HL-60 (cell line): Measurements from ENCODE around the gene MAP3K19.

Source experiments
- DNase-seq, 2 experiments: peaks; one replicate each; pipeline ENCODE4 v3.0.0-alpha.2; 2010 to 2020; ENCODE audit warnings: low read depth in 1 of 2, low spot score in 1 of 2
- H3K27ac ChIP-seq: fragments of 250-450 bp; sonication (Bioruptor Pico); replicated peaks from 2 replicates; pipeline ENCODE4 v1.5.1; 2020; ENCODE audit warnings: mild to moderate bottlenecking, moderate library complexity
- H3K27me3 ChIP-seq: fragments of 250-450 bp; sonication (Bioruptor Pico); 2 replicates; pipeline ENCODE4 v1.5.1; 2021; ENCODE audit warnings: mild to moderate bottlenecking, moderate library complexity; ENCODE audit not compliant: insufficient read depth, poor library complexity, severe bottlenecking
- H3K4me3 ChIP-seq: replicated peaks from 2 replicates; pipeline ENCODE4 v1.5.1; 2011; ENCODE audit warnings: mild to moderate bottlenecking, control low read depth, low read length; ENCODE audit not compliant: insufficient read depth
- GABPA ChIP-seq: IDR thresholded peaks from 2 replicates; pipeline ENCODE4 v1.6.1; 2012; ENCODE audit warnings: low read depth
- POLR2AphosphoS5 ChIP-seq: IDR thresholded peaks from 2 replicates; pipeline ENCODE4 v1.6.1; 2012; ENCODE audit warnings: low read depth
- SPI1 ChIP-seq: IDR thresholded peaks from 2 replicates; pipeline ENCODE4 v1.6.1; 2012; ENCODE audit warnings: low read depth, mild to moderate bottlenecking, borderline replicate concordance
- TF ChIP-seq, protein P1 (sequence below): IDR thresholded peaks from one replicate; pipeline ENCODE4 v1.5.1; 2011; ENCODE audit warnings: low read length, control low read depth, inconsistent platforms; ENCODE audit not compliant: insufficient read depth
- TF ChIP-seq, protein P2 (sequence below): IDR thresholded peaks from 2 replicates; pipeline ENCODE4 v1.6.1; 2012; ENCODE audit warnings: low read depth; ENCODE audit not compliant: insufficient replicate concordance

The MAP3K19 gene

DNA sequence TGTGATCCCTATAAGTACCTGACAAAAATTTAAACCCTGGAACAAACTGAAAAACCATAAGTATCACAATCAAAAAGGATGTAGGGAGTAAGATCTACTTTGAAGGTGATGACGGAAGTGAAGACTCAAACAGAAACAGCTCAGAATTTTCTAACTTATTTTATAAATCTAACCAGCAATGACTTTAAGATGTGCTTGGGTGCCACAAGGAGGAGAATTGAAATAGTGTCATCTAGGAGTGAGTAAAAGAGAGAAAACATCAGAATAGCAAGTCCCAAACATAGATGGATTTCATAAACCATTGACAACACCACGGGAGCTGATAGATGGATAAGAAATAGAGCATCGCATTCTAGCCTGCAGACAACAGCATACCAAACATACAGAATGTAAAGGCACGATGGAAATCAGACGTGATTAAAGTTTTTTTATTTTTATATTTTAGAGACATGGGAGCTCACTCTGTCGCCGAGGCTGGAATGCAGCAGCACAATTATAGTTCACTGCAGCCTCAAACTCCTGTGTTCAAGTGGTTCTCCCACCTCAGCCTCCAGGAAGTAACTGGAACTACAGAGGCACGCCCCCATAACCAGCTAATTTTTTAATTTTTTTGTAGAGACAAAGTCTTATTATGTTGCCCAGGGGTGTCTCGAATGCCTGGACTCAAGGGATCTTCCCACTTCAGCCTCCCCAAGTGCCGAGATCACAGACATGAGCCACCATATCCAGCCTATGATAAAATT is 36.9 kb downstream of the MAP3K19 start:
- TF ChIP-seq, protein P1, sequence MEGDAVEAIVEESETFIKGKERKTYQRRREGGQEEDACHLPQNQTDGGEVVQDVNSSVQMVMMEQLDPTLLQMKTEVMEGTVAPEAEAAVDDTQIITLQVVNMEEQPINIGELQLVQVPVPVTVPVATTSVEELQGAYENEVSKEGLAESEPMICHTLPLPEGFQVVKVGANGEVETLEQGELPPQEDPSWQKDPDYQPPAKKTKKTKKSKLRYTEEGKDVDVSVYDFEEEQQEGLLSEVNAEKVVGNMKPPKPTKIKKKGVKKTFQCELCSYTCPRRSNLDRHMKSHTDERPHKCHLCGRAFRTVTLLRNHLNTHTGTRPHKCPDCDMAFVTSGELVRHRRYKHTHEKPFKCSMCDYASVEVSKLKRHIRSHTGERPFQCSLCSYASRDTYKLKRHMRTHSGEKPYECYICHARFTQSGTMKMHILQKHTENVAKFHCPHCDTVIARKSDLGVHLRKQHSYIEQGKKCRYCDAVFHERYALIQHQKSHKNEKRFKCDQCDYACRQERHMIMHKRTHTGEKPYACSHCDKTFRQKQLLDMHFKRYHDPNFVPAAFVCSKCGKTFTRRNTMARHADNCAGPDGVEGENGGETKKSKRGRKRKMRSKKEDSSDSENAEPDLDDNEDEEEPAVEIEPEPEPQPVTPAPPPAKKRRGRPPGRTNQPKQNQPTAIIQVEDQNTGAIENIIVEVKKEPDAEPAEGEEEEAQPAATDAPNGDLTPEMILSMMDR, result no peak
- no peak for TF ChIP-seq SPI1
- TF ChIP-seq GABPA, result no peak
- TF ChIP-seq, protein P2, sequence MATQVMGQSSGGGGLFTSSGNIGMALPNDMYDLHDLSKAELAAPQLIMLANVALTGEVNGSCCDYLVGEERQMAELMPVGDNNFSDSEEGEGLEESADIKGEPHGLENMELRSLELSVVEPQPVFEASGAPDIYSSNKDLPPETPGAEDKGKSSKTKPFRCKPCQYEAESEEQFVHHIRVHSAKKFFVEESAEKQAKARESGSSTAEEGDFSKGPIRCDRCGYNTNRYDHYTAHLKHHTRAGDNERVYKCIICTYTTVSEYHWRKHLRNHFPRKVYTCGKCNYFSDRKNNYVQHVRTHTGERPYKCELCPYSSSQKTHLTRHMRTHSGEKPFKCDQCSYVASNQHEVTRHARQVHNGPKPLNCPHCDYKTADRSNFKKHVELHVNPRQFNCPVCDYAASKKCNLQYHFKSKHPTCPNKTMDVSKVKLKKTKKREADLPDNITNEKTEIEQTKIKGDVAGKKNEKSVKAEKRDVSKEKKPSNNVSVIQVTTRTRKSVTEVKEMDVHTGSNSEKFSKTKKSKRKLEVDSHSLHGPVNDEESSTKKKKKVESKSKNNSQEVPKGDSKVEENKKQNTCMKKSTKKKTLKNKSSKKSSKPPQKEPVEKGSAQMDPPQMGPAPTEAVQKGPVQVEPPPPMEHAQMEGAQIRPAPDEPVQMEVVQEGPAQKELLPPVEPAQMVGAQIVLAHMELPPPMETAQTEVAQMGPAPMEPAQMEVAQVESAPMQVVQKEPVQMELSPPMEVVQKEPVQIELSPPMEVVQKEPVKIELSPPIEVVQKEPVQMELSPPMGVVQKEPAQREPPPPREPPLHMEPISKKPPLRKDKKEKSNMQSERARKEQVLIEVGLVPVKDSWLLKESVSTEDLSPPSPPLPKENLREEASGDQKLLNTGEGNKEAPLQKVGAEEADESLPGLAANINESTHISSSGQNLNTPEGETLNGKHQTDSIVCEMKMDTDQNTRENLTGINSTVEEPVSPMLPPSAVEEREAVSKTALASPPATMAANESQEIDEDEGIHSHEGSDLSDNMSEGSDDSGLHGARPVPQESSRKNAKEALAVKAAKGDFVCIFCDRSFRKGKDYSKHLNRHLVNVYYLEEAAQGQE, result no peak
- TF ChIP-seq POLR2AphosphoS5, result no peak
- DNase-seq, result no peak
- Histone ChIP-seq H3K4me3 (no peak overlapping the region), H3K27ac (no peak overlapping the region), H3K27me3 (no peaks in the 10 kb centered on the region)

DNA sequence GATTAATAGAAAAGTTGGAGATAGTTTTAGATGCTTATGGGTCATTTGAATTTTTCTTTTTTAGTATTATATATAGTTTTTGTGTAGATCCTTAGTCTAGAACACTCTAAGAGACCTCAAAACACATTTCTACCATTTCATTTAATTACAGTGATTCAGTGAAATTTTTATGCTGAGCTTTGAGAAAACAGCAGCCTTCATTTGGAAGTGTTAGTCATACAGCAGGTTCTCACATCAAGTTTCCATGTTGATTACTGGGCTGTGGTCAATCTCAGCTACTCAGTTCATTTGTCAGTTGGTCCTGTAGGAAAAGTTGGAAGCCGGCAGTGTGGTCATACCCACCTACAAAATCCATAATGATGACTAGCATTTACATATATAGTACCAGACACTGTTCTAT is 37.9 kb downstream of the MAP3K19 start:
- Histone ChIP-seq H3K27me3 (no peaks in the 10 kb centered on the region), H3K4me3 (no peak overlapping the region), H3K27ac (no peak overlapping the region)
- DNase-seq, result no peak
- no peak for TF ChIP-seq GABPA
- no peak for TF ChIP-seq POLR2AphosphoS5
- TF ChIP-seq, protein P1, result no peak
- TF ChIP-seq SPI1, result no peak
- TF ChIP-seq, protein P2, result no peak

DNA sequence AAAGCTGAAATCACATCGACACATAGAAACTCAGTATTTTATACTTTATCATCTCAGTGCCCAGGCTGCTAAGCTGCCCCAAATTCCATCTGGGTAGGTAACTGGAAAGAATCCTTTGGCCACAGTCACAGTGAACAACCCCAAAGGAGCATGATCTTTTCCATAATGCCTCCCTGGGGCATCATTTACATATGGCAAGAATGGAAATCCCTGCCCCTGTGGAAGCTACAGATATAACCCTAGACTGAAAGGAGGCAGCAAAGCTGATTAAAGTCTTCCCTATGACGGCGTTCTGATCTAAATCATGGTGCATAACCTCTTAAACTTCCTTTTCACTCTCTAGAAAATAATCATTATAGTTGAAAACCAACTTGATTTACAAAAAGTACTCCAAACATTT is 41.5 kb downstream of the MAP3K19 start:
- no peak for DNase-seq
- TF ChIP-seq, protein P1, result no peak
- TF ChIP-seq GABPA, result no peak
- TF ChIP-seq POLR2AphosphoS5, result no peak
- TF ChIP-seq, protein P2, result no peak
- TF ChIP-seq SPI1, result no peak
- Histone ChIP-seq H3K4me3 (no peak overlapping the region), H3K27me3 (no peaks in the 10 kb centered on the region), H3K27ac (no peak overlapping the region)
